ENCODE measurements around the gene RGS14.

Gene RGS14

GRCh38 chr5:177399997-177400868, 42.5 kb downstream of the RGS14 start, which contains the start of gene PFN3:
Gene PFN3 (minus strand): TSS chr5:177400661. CDS start chr5:177400576, 85 bp downstream.
- H3K27ac ChIP-seq (ENCODE audit: low read depth, low read length): no peak within 1 kb of the TSS
- H3K27me3 ChIP-seq (ENCODE audit: control insufficient read depth, insufficient read depth, low read length): peaks cover 18% of the 10 kb centered on the region
- no peak within 1 kb of the TSS for H3K4me3 ChIP-seq (ENCODE audit: low read length)
- H3K36me3 ChIP-seq (ENCODE audit: control insufficient read depth, insufficient read depth, low read length): no peaks in the 10 kb centered on the region
- peaks cover 11% of the 10 kb centered on the region for H3K4me1 ChIP-seq (ENCODE audit: control insufficient read depth, insufficient read depth, low read length)
- no peak within 1 kb of the TSS for H3K9ac ChIP-seq (ENCODE audit: low read length)

- no peak overlapping the region for H3K27ac ChIP-seq (ENCODE audit: low read depth, low read length)
- peak overlapping the region; percentile 71 for H3K4me3 ChIP-seq (ENCODE audit: low read length)
- H3K9ac ChIP-seq (ENCODE audit: low read length): no peak overlapping the region
- no peaks in the 10 kb centered on the region for H3K36me3 ChIP-seq (ENCODE audit: control insufficient read depth, insufficient read depth, low read length)
- peaks cover 11% of the 10 kb centered on the region for H3K4me1 ChIP-seq (ENCODE audit: control insufficient read depth, insufficient read depth, low read length)
- peaks cover 18% of the 10 kb centered on the region for H3K27me3 ChIP-seq (ENCODE audit: control insufficient read depth, insufficient read depth, low read length)
Observed at GRCh38 chr5:177402271-177403043, 44.7 kb downstream of the RGS14 start.

GRCh38 chr5:177403102-177403791, 45.5 kb downstream of the RGS14 start:
- H3K36me3 ChIP-seq (ENCODE audit: control insufficient read depth, insufficient read depth, low read length): no peaks in the 10 kb centered on the region
- H3K9ac ChIP-seq (ENCODE audit: low read length): peak overlapping the region; percentile 10
- H3K4me1 ChIP-seq (ENCODE audit: control insufficient read depth, insufficient read depth, low read length): peaks cover 11% of the 10 kb centered on the region
- peak overlapping the region; percentile 71 for H3K4me3 ChIP-seq (ENCODE audit: low read length)
- no peak overlapping the region for H3K27ac ChIP-seq (ENCODE audit: low read depth, low read length)
- H3K27me3 ChIP-seq (ENCODE audit: control insufficient read depth, insufficient read depth, low read length): peaks cover 18% of the 10 kb centered on the region

- Histone ChIP-seq H3K27me3 (ENCODE audit: control insufficient read depth, insufficient read depth, low read length) (peaks cover 18% of the 10 kb centered on the region), H3K9ac (ENCODE audit: low read length) (peak overlapping the region; percentile 10), H3K27ac (ENCODE audit: low read depth, low read length) (no peak overlapping the region), H3K4me3 (ENCODE audit: low read length) (peak overlapping the region; percentile 71), H3K4me1 (ENCODE audit: control insufficient read depth, insufficient read depth, low read length) (peaks cover 11% of the 10 kb centered on the region), H3K36me3 (ENCODE audit: control insufficient read depth, insufficient read depth, low read length) (no peaks in the 10 kb centered on the region)
Observed at GRCh38 chr5:177403792-177404640, 46.3 kb downstream of the RGS14 start.

GRCh38 chr5:177404641-177405179, 47.0 kb downstream of the RGS14 start:
- Histone ChIP-seq H3K36me3 (ENCODE audit: control insufficient read depth, insufficient read depth, low read length) (no peaks in the 10 kb centered on the region), H3K27ac (ENCODE audit: low read depth, low read length) (no peak overlapping the region), H3K9ac (ENCODE audit: low read length) (no peak overlapping the region), H3K27me3 (ENCODE audit: control insufficient read depth, insufficient read depth, low read length) (peaks cover 17% of the 10 kb centered on the region), H3K4me1 (ENCODE audit: control insufficient read depth, insufficient read depth, low read length) (peaks cover 11% of the 10 kb centered on the region), H3K4me3 (ENCODE audit: low read length) (peak overlapping the region; percentile 71)

GRCh38 chr5:177405312-177405711, 47.6 kb downstream of the RGS14 start:
- Histone ChIP-seq H3K27ac (ENCODE audit: low read depth, low read length) (no peak overlapping the region), H3K27me3 (ENCODE audit: control insufficient read depth, insufficient read depth, low read length) (peaks cover 11% of the 10 kb centered on the region), H3K36me3 (ENCODE audit: control insufficient read depth, insufficient read depth, low read length) (no peaks in the 10 kb centered on the region), H3K4me3 (ENCODE audit: low read length) (no peak overlapping the region), H3K4me1 (ENCODE audit: control insufficient read depth, insufficient read depth, low read length) (peaks cover 11% of the 10 kb centered on the region), H3K9ac (ENCODE audit: low read length) (no peak overlapping the region)

GRCh38 chr5:177405805-177406204, 48.1 kb downstream of the RGS14 start:
- Histone ChIP-seq H3K27me3 (ENCODE audit: control insufficient read depth, insufficient read depth, low read length) (peaks cover 10% of the 10 kb centered on the region), H3K27ac (ENCODE audit: low read depth, low read length) (no peak overlapping the region), H3K4me3 (ENCODE audit: low read length) (no peak overlapping the region), H3K36me3 (ENCODE audit: control insufficient read depth, insufficient read depth, low read length) (no peaks in the 10 kb centered on the region), H3K9ac (ENCODE audit: low read length) (no peak overlapping the region), H3K4me1 (ENCODE audit: control insufficient read depth, insufficient read depth, low read length) (peaks cover 11% of the 10 kb centered on the region)

- Histone ChIP-seq H3K27me3 (ENCODE audit: control insufficient read depth, insufficient read depth, low read length) (no peaks in the 10 kb centered on the region), H3K4me1 (ENCODE audit: control insufficient read depth, insufficient read depth, low read length) (peaks cover 2% of the 10 kb centered on the region), H3K36me3 (ENCODE audit: control insufficient read depth, insufficient read depth, low read length) (no peaks in the 10 kb centered on the region), H3K4me3 (ENCODE audit: low read length) (no peak within 1 kb of the TSS), H3K27ac (ENCODE audit: low read depth, low read length) (no peak within 1 kb of the TSS), H3K9ac (ENCODE audit: low read length) (no peak within 1 kb of the TSS)
Observed at GRCh38 chr5:177409043-177409801, 51.5 kb downstream of the RGS14 start, which contains the start of gene F12. Gene F12 (minus strand): TSS chr5:177409564. CDS start chr5:177409527, 37 bp downstream.

GRCh38 chr5:177410575-177410974, 52.9 kb downstream of the RGS14 start:
- H3K4me3 ChIP-seq (ENCODE audit: low read length): no peak overlapping the region
- no peak overlapping the region for H3K27ac ChIP-seq (ENCODE audit: low read depth, low read length)
- no peaks in the 10 kb centered on the region for H3K4me1 ChIP-seq (ENCODE audit: control insufficient read depth, insufficient read depth, low read length)
- H3K27me3 ChIP-seq (ENCODE audit: control insufficient read depth, insufficient read depth, low read length): no peaks in the 10 kb centered on the region
- no peaks in the 10 kb centered on the region for H3K36me3 ChIP-seq (ENCODE audit: control insufficient read depth, insufficient read depth, low read length)
- no peak overlapping the region for H3K9ac ChIP-seq (ENCODE audit: low read length)

GRCh38 chr5:177412603-177413233, 55.0 kb downstream of the RGS14 start:
- Histone ChIP-seq H3K27me3 (ENCODE audit: control insufficient read depth, insufficient read depth, low read length) (no peaks in the 10 kb centered on the region), H3K9ac (ENCODE audit: low read length) (no peak overlapping the region), H3K4me3 (ENCODE audit: low read length) (no peak overlapping the region), H3K36me3 (ENCODE audit: control insufficient read depth, insufficient read depth, low read length) (no peaks in the 10 kb centered on the region), H3K27ac (ENCODE audit: low read depth, low read length) (no peak overlapping the region), H3K4me1 (ENCODE audit: control insufficient read depth, insufficient read depth, low read length) (no peaks in the 10 kb centered on the region)
